K562 (cell line): ENCODE measurements around the gene TMIGD3. TPM values are rescaled to one million over a fixed set of nuclear protein-coding genes. Genes with fewer than 3 reads are reported as not detected.

Experiments
- ATAC-seq: fragments of 200-7000 bp; cut with Tn5 transposase; 3 replicates; pipeline ENCODE4 v1.9.1; 2020; ENCODE audit warnings: moderate library complexity
- BruUV-seq: library from RNA; stranded (reverse); fragments of 400-500 nt; replicated peaks from 2 replicates; lab custom pipeline; 2021; lab: Mats Ljungman, UMichigan
- CTCF ChIA-PET: fragments of 300-600 bp; formaldehyde crosslinking; extraction: SDS; loops from one replicate; lab custom pipeline; 2021; ENCODE audit warnings: low intra/inter-chr PET ratio; lab: Yijun Ruan, JAX
- POLR2A ChIA-PET: fragments of 300-600, 350-650 bp; sonication (Branson Sonifier 250); formaldehyde crosslinking; extraction: SDS; loops from one replicate; lab custom pipeline; 2021; ENCODE audit warnings: antibody characterized with exemption, inconsistent platforms; lab: Yijun Ruan, JAX
- DNase-seq, 4 experiments: peaks; one replicate each; pipeline versions ENCODE4 v3.0.0 to v3.0.0-alpha.2; 2011 to 2018; ENCODE audit warnings: low spot score in 3 of 4, mixed read lengths in 3 of 4; ENCODE audit errors: extremely low read depth in 1 of 4
- FAIRE-seq: peaks from 2 replicates; lab custom pipeline; 2011; peaks lifted over from hg19 to GRCh38; lab: Jason Lieb, UNC
- H2AFZ ChIP-seq: 2 replicates; pipeline ENCODE4 v1.6.0; 2011; ENCODE audit warnings: low read depth, low read length, control low read depth, inconsistent platforms
- H3K27ac ChIP-seq: fragments of 200-600 bp; 3 replicates; pipeline ENCODE4 v1.8.0; 2011; ENCODE audit warnings: low read depth, mild to moderate bottlenecking, control low read depth, inconsistent platforms, low read length, moderate library complexity, mixed read lengths; ENCODE audit errors: extremely low read depth
- H3K27me3 ChIP-seq, 2 experiments: fragments of 300-600 bp in 1 of 2; 2 replicates in 1 of 2; 3 replicates in 1 of 2; pipeline versions ENCODE4 v1.6.0 to v1.8.0; 2011; ENCODE audit warnings: inconsistent platforms in 2 of 2, low read length in 2 of 2, mild to moderate bottlenecking in 1 of 2, mixed read lengths in 1 of 2, moderate library complexity in 1 of 2; ENCODE audit not compliant: control insufficient read depth in 2 of 2, insufficient read depth in 2 of 2
- H3K36me3 ChIP-seq: fragments of 300-600 bp; 3 replicates; pipeline ENCODE4 v1.8.0; 2011; ENCODE audit warnings: mild to moderate bottlenecking, low read length, inconsistent platforms; ENCODE audit not compliant: control insufficient read depth, insufficient read depth
- H3K4me1 ChIP-seq, 2 experiments: fragments of 200-600 bp in 1 of 2; replicated peaks in 1 of 2; 2 replicates in 1 of 2; 3 replicates in 1 of 2; pipeline versions ENCODE4 v1.5.1 to v1.8.0; 2011; ENCODE audit warnings: inconsistent platforms in 2 of 2, low read length in 2 of 2, mild to moderate bottlenecking in 1 of 2, mixed read lengths in 1 of 2, moderate library complexity in 1 of 2; ENCODE audit not compliant: control insufficient read depth in 2 of 2, insufficient read depth in 2 of 2
- H3K4me2 ChIP-seq: 2 replicates; pipeline ENCODE4 v1.6.1; 2011; ENCODE audit warnings: low read length, control low read depth, inconsistent platforms, mixed read lengths; ENCODE audit not compliant: insufficient read depth
- H3K4me3 ChIP-seq: fragments of 200-600 bp; sonication (generic), shearing (Covaris generic); 2 replicates; pipeline ENCODE4 v1.5.1; 2016; ENCODE audit warnings: control low read depth, inconsistent platforms
- H3K79me2 ChIP-seq: fragments of 200-600 bp; 3 replicates; pipeline ENCODE4 v1.8.0; 2011; ENCODE audit warnings: low read length, inconsistent platforms; ENCODE audit not compliant: control insufficient read depth, insufficient read depth
- H3K9ac ChIP-seq, 2 experiments: 2 replicates each; pipeline versions ENCODE4 v1.6.0 to v1.6.1; 2011; ENCODE audit warnings: low read depth in 2 of 2, low read length in 2 of 2, control low read depth in 1 of 2, inconsistent platforms in 1 of 2, mild to moderate bottlenecking in 1 of 2, mixed read lengths in 1 of 2; ENCODE audit not compliant: insufficient read depth in 1 of 2
- H3K9me1 ChIP-seq: one replicate; pipeline ENCODE4 v1.6.0; 2011; ENCODE audit warnings: inconsistent platforms, mild to moderate bottlenecking, low read length, moderate library complexity; ENCODE audit not compliant: control insufficient read depth, insufficient read depth
- H3K9me3 ChIP-seq: replicated peaks from 2 replicates; pipeline ENCODE4 v1.5.1; 2011; ENCODE audit warnings: low read depth, low read length, inconsistent platforms; ENCODE audit not compliant: control insufficient read depth, insufficient read depth
- H4K20me1 ChIP-seq: replicated peaks from 2 replicates; pipeline ENCODE4 v1.6.1; 2011; ENCODE audit warnings: low read length, inconsistent platforms, mixed read lengths; ENCODE audit not compliant: control insufficient read depth, insufficient read depth
- DPF2 ChIP-seq: fragments of 450-650 bp; IDR thresholded peaks from 2 replicates; pipeline ENCODE4 v1.6.1; 2016
- HMG20A ChIP-seq: fragments of 450-650 bp; formaldehyde crosslinking; conservative IDR thresholded peaks from 2 replicates; pipeline ENCODE4 v1.4.0; 2020; ENCODE audit warnings: mild to moderate bottlenecking, mixed read lengths
- KHSRP ChIP-seq: fragments of 450-650 bp; IDR thresholded peaks from 2 replicates; pipeline ENCODE4 v1.6.1; 2017
- MEF2D ChIP-seq: conservative IDR thresholded peaks from 2 replicates; pipeline ENCODE4 v1.6.1; 2016; ENCODE audit warnings: low read depth, missing genetic modification characterization, missing compliant biosample characterization
- NCOR1 ChIP-seq: fragments of 450-650 bp; IDR thresholded peaks from 2 replicates; pipeline ENCODE4 v1.6.1; 2016; ENCODE audit warnings: mild to moderate bottlenecking, moderate library complexity
- NR2C2 ChIP-seq, 2 experiments: fragments of 200-800 bp in 1 of 2; sonication (Bioruptor generic) in 1 of 2; sonication (generic) in 1 of 2; formaldehyde crosslinking in 1 of 2; IDR thresholded peaks; 2 replicates each; pipeline versions ENCODE4 v1.6.1 to v1.8.0; 2016 to 2022; ENCODE audit warnings: mild to moderate bottlenecking in 1 of 2, missing compliant biosample characterization in 1 of 2, missing genetic modification characterization in 1 of 2, missing genetic modification reagents in 1 of 2
- NR4A1 ChIP-seq, 2 experiments: fragments of 250-450 bp in 1 of 2; fragments of 450-650 bp in 1 of 2; sonication (Bioruptor Pico) in 1 of 2; IDR thresholded peaks; 2 replicates each; pipeline versions ENCODE4 v1.4.0 to v1.6.1; 2016 to 2020; ENCODE audit warnings: mild to moderate bottlenecking in 2 of 2, missing compliant biosample characterization in 1 of 2, missing genetic modification characterization in 1 of 2, moderate library complexity in 1 of 2
- OTX1 ChIP-seq: fragments of 450-650 bp; formaldehyde crosslinking; IDR thresholded peaks from 2 replicates; pipeline ENCODE4 v1.4.0; 2022; ENCODE audit warnings: mild to moderate bottlenecking
- SMARCA4 ChIP-seq: fragments of 450-650 bp; IDR thresholded peaks from 2 replicates; pipeline ENCODE4 v1.6.1; 2016
- SMARCE1 ChIP-seq: fragments of 450-650 bp; IDR thresholded peaks from 2 replicates; pipeline ENCODE4 v1.7.1; 2016; ENCODE audit warnings: mild to moderate bottlenecking
- TCF3 ChIP-seq: sonication (generic); formaldehyde crosslinking; IDR thresholded peaks from 2 replicates; pipeline ENCODE4 v1.4.0; 2020; ENCODE audit warnings: mild to moderate bottlenecking, missing genetic modification reagents
- TEAD4 ChIP-seq, 2 experiments: sonication (generic) in 1 of 2; formaldehyde crosslinking in 1 of 2; IDR thresholded peaks; 2 replicates each; pipeline versions ENCODE4 v1.6.1 to v1.8.0; 2012 to 2022; ENCODE audit warnings: borderline replicate concordance in 1 of 2, inconsistent platforms in 1 of 2, low read length in 1 of 2, mild to moderate bottlenecking in 1 of 2, missing genetic modification reagents in 1 of 2
- WGBS: fragments of 100-300 bp; shearing (Covaris generic); methylation state at CpG from one replicate; pipeline ENCODE4 v1.1.6; 2016; ENCODE audit warnings: low coverage, mixed read lengths; ENCODE audit not compliant: insufficient coverage; ENCODE audit errors: missing lambda C conversion rate; 5-methylcytosine and 5-hydroxymethylcytosine counted together
- in situ Hi-C: fragments of 300-500 bp; cut with MboI; formaldehyde crosslinking; loops from 4 replicates; pipeline ENCODE4 v1.15.0; 2018; ENCODE audit warnings: inconsistent platforms, mixed read lengths
- intact Hi-C: fragments of 100-400 bp; cut with micrococcal nuclease; formaldehyde crosslinking; loops from 2 replicates; pipeline ENCODE4 v1.14.2; 2022
- polyA plus RNA-seq, 8 experiments: library from polyadenylated mRNA; depleted of rRNA in 4 of 8; stranded (reverse) in 5 of 8; unstranded in 3 of 8; fragments of >200 nt; fragmentation: Nextera tagmentation in 2 of 8; fragmentation: Illumina TruSeq in 1 of 8; extraction: Ambion mirVana in 2 of 8; extraction: Trizol in 1 of 8; gene quantifications; 2 replicates each; pipeline versions ENCODE4 v1.2.1 to v1.2.3, GENCODE V29; 2011 to 2014; ENCODE audit warnings: inconsistent platforms in 1 of 8, missing spikeins in 1 of 8
- total RNA-seq, 7 experiments: library from RNA; depleted of rRNA in 6 of 7; stranded (reverse); fragments of >200 nt in 6 of 7; fragmentation: Illumina TruSeq in 2 of 7; extraction: Trizol in 2 of 7; gene quantifications; 2 replicates each; pipeline versions ENCODE4 v1.2.1 to v1.2.3, GENCODE V29; 2011 to 2021; ENCODE audit warnings: low replicate concordance in 1 of 7
- TF ChIP-seq, protein P1 (sequence below): fragments of 450-650 bp; formaldehyde crosslinking; IDR thresholded peaks from 2 replicates; pipeline ENCODE4 v1.4.0; 2020; ENCODE audit warnings: mild to moderate bottlenecking
- TF ChIP-seq, protein P2 (sequence below): sonication (generic); formaldehyde crosslinking; IDR thresholded peaks from 2 replicates; pipeline ENCODE4 v1.8.0; 2022; ENCODE audit warnings: missing genetic modification reagents, mild to moderate bottlenecking, borderline replicate concordance
- TF ChIP-seq, protein P3 (sequence below): fragments of 450-650 bp; IDR thresholded peaks from 2 replicates; pipeline ENCODE4 v1.6.1; 2017; ENCODE audit warnings: antibody characterized with exemption, mild to moderate bottlenecking

Gene TMIGD3
- total and polyA plus RNA-seq, 9 of the 15 experiments (the other 6 are each of a cell fraction or from before 2014, with no cell fraction given) = 0.11 to 0.13 (median 0.11) TPM; not detected in 6

DNA sequence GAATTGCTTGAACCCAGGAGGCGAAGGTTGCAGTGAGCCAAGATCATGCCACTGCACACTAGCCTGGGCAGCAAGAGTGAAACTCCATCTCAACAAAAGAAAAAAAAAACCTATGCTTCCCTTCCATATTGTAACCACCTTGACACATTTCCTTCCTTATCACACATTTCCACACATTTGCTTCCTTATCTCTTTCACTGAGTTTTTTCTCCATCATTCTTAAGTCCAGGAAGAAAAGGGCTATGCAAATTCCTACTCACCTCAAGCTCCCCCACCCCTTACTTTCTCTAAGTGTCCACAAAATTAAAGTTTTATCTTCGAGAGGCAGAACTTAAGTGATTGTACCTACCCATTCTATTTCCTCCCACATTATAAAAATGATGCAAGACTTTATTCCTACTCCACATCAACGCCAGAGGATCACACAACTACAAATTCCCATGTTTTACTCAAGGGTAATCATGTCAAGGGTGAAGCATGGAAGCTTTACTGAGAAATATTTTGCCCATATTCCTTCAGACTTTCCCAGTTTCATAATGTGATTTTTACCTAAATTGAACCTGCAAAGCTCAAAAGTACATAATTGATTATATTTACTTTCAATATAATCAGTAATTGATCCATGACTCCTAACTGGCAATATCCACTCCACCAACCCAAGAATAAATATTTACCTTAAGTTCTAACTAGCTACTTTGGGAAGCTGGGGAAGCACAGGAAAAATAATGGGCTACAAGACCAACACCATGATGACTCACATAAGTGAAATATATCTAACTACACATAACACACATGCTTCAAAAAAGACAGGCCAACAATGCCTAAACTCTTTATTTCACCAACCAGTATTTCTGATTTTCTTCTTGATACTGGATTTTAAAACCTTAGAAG lies 63.7 kb downstream of the TMIGD3 start:
- Histone ChIP-seq H3K27ac (no peak overlapping the region), H3K9ac (no peak overlapping the region), H3K79me2 (no peaks in the 10 kb centered on the region), H3K9me3 (no peaks in the 10 kb centered on the region), H3K4me1 (peaks cover 0 to 8% of the 10 kb centered on the region in 2 experiments; a peak in 3 of 5 replicates), H3K27me3 (no peaks in the 10 kb centered on the region), H2AFZ (no peak overlapping the region), H3K36me3 (peaks cover 75% of the 10 kb centered on the region), H4K20me1 (no peaks in the 10 kb centered on the region), H3K4me2 (no peak overlapping the region), H3K4me3 (no peak overlapping the region), H3K9me1 (no peaks in the 10 kb centered on the region)
- intact Hi-C loops = loop anchor here (5.0 kb wide), 1 partner anchor 217 kb away; no protein-coding TSS in a partner anchor
- POLR2A ChIA-PET = interaction anchor here (0.7 to 5.1 kb wide), 2 partner anchors 9 to 20 kb away, joined by 3 to 40 read pairs; partner anchors contain the start of genes ATP5PB and WDR77
- WGBS = 70% methylated on average over 3 of the region's 3 CpGs
- DNase-seq = peak; percentile 29 to 41 (median 32)
- peak; percentile 48 for FAIRE-seq
- in situ Hi-C loops = no loop called here
- peak; percentile 33 for ATAC-seq
- no TSS peak for BruUV-seq
- CTCF ChIA-PET = no interaction called here
- TF ChIP-seq TCF3 (CRISPR knock-in tag) = peak; percentile 79
- TF ChIP-seq, protein P1, sequence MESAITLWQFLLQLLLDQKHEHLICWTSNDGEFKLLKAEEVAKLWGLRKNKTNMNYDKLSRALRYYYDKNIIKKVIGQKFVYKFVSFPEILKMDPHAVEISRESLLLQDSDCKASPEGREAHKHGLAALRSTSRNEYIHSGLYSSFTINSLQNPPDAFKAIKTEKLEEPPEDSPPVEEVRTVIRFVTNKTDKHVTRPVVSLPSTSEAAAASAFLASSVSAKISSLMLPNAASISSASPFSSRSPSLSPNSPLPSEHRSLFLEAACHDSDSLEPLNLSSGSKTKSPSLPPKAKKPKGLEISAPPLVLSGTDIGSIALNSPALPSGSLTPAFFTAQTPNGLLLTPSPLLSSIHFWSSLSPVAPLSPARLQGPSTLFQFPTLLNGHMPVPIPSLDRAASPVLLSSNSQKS (CRISPR knock-in tag) = no peak
- TF ChIP-seq TEAD4 (IDR thresholded peaks at IDR 0.05; ENCODE audit: low read length) = peak; percentile 64
- TF ChIP-seq TEAD4 (CRISPR knock-in tag; IDR thresholded peaks at IDR 0.05; ENCODE audit: borderline replicate concordance) = no peak
- 0 out of 2 replicates have a peak, but pooled peaks have one; percentile 19 for TF ChIP-seq NCOR1
- TF ChIP-seq MEF2D (tag) = no peak
- TF ChIP-seq SMARCE1 = peak; percentile 72
- no peak for TF ChIP-seq KHSRP
- peak; percentile 73; the same call in 1 of the 2 replicates for TF ChIP-seq DPF2
- TF ChIP-seq SMARCA4 = peak; percentile 76
- TF ChIP-seq, protein P2, sequence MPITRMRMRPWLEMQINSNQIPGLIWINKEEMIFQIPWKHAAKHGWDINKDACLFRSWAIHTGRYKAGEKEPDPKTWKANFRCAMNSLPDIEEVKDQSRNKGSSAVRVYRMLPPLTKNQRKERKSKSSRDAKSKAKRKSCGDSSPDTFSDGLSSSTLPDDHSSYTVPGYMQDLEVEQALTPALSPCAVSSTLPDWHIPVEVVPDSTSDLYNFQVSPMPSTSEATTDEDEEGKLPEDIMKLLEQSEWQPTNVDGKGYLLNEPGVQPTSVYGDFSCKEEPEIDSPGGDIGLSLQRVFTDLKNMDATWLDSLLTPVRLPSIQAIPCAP (CRISPR knock-in tag) = no peak
- TF ChIP-seq HMG20A = no peak
- TF ChIP-seq NR2C2 (CRISPR knock-in tag; IDR thresholded peaks at IDR 0.05) = no peak
- TF ChIP-seq NR2C2 (tag; IDR thresholded peaks at IDR 0.05) = no peak
- TF ChIP-seq NR4A1 (CRISPR knock-in tag; IDR thresholded peaks at IDR 0.05) = no peak
- no peak for TF ChIP-seq NR4A1 (tag; IDR thresholded peaks at IDR 0.05)
- TF ChIP-seq OTX1 (CRISPR knock-in tag) = no peak
- TF ChIP-seq, protein P3, sequence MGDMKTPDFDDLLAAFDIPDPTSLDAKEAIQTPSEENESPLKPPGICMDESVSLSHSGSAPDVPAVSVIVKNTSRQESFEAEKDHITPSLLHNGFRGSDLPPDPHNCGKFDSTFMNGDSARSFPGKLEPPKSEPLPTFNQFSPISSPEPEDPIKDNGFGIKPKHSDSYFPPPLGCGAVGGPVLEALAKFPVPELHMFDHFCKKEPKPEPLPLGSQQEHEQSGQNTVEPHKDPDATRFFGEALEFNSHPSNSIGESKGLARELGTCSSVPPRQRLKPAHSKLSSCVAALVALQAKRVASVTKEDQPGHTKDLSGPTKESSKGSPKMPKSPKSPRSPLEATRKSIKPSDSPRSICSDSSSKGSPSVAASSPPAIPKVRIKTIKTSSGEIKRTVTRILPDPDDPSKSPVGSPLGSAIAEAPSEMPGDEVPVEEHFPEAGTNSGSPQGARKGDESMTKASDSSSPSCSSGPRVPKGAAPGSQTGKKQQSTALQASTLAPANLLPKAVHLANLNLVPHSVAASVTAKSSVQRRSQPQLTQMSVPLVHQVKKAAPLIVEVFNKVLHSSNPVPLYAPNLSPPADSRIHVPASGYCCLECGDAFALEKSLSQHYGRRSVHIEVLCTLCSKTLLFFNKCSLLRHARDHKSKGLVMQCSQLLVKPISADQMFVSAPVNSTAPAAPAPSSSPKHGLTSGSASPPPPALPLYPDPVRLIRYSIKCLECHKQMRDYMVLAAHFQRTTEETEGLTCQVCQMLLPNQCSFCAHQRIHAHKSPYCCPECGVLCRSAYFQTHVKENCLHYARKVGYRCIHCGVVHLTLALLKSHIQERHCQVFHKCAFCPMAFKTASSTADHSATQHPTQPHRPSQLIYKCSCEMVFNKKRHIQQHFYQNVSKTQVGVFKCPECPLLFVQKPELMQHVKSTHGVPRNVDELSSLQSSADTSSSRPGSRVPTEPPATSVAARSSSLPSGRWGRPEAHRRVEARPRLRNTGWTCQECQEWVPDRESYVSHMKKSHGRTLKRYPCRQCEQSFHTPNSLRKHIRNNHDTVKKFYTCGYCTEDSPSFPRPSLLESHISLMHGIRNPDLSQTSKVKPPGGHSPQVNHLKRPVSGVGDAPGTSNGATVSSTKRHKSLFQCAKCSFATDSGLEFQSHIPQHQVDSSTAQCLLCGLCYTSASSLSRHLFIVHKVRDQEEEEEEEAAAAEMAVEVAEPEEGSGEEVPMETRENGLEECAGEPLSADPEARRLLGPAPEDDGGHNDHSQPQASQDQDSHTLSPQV = peak; percentile 61; the same call in 1 of the 2 replicates
